Measurements from ENCODE around the gene KCNH1.
"Not testable (repeated sequence)": the region's sequence is repeated elsewhere in the genome, so short reads cannot be mapped to it uniquely, and the experiment has no call there.

The KCNH1 gene

GRCh38 chr1:211092955-211093354, 41.0 kb downstream of the KCNH1 start:
- DNase-seq = no peak

DNA sequence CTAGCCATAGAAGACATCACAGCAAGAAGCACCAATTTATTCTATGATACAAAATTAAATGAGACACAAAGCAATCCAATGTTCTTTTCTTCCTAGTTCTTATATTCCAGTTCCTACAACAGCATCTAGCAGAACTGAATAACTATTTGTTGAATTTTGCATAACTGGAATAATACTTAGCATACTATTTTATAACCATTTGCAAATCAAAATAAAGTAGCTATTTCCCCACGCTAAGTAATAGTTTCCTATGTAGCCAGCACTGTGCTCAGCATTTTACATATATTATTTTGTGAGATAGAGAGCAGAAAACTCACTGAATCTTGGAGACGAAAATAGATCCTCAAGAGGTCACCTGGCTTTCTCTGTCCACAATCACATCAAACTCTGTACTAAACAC, 42.1 kb downstream of the KCNH1 start:
- DNase-seq = no peak

DNA sequence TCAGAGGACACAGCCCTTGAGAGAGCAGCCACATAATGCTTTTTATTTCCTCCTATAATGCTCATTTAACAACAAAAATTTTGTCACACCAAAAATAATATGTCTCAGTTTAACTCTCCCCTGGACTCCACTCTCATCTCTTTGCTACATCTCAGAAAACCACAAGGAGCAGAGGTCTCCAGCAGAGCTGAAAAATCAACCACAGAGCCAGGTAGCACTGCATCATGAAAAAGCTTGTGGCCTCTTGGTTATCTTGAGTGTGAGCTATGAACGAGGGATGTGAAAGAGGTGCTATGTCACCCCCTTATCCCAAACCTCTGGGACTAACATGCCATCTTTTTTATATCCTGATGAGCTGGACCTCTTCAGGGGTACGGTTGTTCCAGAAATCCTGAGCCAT, 44.4 kb downstream of the KCNH1 start:
- no peak for DNase-seq

- no peak for DNase-seq
Measured at GRCh38 chr1:211088156-211088555, 45.8 kb downstream of the KCNH1 start.

- no peak for DNase-seq
Measured at GRCh38 chr1:211082824-211083223, 51.1 kb downstream of the KCNH1 start.

DNA sequence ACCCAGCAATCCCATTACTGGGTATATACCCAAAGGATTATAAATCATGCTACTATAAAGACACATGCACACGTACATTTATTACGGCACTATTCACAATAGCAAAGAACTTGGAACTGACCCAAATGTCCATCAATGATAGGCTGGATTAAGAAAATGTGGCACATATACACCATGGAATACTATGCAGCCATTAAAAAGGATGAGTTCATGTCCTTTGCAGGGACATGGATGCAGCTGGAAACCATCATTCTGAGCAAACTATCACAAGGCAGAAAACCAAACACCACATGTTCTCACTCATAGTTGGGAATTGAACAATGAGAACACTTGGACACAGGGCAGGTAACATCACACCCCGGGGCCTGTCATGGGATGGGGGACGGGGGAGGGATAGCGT, 52.5 kb downstream of the KCNH1 start:
- not testable (repeated sequence) for DNase-seq

GRCh38 chr1:211068976-211069375, 65.0 kb downstream of the KCNH1 start:
- DNase-seq = no peak

DNA sequence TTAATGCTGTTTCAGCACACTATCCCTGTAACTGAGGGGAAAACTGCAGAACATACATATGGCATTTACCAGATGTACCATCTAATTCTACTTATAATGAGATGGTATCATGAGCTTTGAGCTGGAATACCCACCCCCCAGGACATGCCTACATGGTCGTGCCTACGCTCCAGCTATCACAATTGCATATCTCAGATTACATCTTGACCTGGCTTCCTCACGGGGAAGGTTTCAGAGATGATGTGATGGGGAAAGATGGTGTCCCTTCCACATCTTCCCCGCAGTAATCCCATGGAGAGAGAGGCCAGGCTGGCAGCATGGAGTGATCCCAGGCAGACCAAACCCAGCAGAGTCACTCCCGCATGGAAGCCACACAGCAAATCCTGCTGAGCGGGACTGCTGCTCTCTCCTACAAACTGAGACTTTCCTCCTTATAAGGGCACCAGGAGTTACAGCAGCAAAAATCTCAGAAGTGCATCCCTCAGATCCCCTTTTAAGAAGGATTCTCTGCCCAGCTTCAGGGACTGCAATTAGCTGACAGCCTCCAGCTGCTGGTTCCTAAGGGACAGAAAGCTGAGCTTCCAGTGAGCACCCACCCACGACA, 67.1 kb downstream of the KCNH1 start:
- no peak for DNase-seq

GRCh38 chr1:211041838-211042237, 92.1 kb downstream of the KCNH1 start:
- DNase-seq = not testable (repeated sequence)

DNA sequence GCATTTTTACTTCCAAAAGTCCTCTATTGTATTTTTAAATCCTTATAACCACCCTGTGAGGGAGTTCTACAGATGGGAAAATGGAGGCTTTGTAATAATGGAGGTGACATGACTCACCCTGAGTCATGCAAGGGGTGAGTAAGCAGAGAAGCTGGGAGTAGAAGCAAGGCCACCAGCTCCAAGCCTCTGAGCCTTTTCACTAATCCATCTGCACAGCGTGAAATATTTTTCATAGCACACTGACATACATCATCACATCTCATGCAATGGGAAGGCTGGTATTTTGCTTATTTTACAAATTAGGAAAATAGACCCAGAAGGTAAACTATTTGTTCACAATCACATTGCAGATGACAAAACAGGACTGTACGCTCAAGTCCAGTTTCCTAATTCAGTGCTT, 96.9 kb downstream of the KCNH1 start:
- DNase-seq = no peak

- DNase-seq = no peak
Measured at GRCh38 chr1:211036381-211037060, 97.4 kb downstream of the KCNH1 start.

GRCh38 chr1:211035821-211036380, 98.0 kb downstream of the KCNH1 start:
- DNase-seq = no peak

DNA sequence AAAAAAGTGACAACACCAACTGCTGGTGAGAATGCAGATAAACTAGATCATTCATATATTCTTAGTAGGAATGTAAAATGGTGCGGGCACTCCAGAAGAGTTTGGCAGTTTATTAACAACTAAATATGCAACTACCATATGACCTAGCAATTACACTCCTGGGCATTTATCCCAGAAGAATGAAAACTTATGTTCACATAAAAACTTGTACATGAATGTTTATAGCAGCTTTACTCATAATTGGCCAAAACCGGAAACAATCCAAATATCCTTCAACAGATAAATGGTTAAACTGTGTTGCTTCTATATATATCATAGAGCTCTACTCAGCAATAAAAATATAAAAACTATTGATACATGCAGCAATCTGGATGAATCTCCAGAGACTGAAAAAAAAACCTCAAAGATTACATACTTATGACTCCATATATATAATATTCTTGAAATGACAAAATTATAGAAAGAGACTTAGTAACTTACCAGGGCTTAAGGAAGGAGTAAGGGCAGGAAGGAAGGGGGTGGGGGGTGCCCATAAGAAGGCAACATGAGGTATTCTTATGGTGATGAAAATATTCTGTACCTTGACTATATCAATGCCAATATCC, 99.9 kb downstream of the KCNH1 start:
- DNase-seq = no peak

DNA sequence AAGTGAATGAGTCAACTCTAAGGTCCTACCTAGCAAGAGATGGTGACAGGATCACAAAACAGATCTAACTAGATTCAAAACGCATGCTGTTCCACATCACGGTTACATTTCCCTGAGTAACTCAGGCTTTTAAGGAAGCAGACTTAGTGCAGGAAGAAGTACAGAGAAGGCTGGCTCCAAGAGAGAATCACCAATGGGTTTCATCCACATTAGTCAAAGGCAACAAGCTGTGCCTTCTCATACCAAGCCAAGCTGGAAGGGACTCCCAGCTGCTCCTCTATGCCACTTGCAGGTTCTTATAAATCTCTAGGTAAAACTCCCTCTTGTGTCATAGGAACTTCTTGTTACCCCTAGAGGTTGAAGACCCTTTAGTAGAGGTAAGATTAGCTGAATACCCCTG, 109.0 kb downstream of the KCNH1 start:
- DNase-seq = no peak

DNA sequence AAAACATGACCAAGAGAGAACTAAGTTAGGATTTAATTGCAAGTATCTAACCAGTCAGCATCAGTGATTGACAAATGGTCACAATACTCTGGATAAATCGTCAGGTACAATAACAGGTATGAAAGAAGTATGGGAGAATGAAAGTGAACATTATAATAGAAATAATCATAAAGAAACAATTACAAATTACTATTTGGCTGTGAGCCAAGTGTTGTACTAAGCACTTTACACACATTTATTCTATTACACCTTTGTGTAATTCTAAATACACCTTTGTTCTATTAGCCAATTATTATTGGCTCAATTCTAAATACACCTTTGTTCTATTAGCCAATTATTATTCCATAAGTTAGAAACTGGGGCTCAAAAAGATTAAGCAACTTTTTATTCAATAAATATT, 114.7 kb downstream of the KCNH1 start:
- no peak for DNase-seq

DNA sequence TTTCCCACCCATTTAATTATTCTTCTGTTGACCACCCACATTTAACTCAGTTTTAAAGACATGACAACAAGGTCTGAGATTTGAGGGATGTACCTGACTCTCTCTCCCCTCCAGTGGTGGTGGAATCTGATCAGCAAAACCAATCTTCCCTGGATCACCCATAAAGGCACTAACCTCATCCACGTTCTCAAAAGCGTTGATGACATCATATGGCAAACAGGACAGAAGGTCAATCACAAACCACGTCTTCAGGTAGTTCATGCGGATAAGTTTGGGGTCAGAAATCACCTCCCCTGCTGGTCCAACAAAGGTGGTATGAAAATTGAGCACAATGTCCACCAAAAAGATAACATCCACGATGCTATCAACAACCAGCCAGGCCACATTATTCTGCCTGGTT, 115.3 kb downstream of the KCNH1 start:
- DNase-seq = no peak

DNA sequence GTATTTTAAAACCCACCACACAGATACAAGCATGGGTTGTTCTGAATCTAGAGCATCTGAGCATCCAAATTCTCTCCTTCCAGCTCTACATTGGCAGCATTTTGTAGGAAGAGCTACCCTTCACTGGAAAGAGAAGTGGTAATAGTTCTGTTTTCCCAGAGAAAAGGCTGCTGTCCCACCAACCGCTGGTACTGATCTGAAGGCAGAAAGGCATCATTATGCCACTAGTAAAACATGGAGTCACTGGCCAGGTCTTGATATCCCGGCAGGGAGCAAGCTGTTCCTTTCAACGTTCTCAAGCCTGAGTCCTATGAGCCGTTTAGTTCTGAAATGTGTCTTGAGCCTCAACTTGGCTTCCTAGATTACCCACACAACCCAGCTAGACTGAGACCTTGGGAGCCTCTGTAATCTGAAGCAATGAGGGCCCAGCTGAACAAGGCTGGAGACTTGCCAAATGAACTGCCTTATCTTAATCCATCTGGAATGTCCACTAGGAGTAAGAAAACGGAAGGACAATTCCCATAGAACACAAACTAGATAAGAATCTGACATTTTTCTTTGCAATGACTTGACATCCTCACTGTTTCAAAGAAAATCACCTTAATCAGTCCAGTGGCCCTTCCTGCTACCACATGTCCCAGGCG, 116.8 kb downstream of the KCNH1 start:
- no peak for DNase-seq

- DNase-seq = no peak
Measured at GRCh38 chr1:211014275-211014674, 119.7 kb downstream of the KCNH1 start.

DNA sequence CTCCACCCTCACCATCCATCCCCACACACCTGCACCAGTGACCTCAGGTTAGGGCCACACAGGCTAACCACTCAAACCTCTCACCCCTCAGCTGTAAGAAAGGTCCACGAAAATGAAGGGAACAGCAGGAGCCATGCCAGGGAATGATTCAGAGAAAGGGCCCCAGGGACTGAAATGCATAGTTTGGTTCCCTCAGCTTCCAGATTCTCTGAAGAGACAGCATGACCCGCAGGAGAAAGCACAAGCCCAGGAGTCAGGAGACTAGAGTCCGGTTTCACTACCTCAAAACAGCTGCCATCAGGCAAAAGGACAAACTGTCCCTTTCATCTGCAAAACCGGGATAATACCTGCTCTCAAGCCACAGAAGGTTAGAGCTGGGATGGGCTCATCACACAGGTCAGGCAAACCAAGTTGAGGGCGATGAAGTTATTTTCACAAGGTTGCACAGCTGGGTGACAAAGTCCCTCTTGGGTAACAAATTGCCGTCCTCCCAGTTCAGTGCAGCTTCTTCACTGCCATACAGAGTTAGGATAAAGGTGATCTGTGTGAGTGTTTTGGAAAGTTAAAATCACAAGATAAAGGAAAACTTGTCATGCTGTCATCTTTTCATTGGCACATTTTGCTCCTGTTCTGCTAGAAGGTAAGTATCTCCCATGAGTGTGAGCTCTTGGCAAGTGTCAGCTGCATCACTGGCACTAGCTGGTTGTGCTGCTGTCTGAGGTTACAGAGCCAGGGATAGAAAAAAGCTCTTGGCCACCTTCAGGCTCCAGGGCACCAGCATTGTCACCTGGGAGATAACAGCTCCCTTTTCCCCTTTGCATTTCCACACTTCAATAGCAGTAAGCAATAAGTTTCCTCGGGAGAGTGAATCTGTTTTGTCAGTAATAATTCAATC, 120.4 kb downstream of the KCNH1 start:
- no peak for DNase-seq

DNA sequence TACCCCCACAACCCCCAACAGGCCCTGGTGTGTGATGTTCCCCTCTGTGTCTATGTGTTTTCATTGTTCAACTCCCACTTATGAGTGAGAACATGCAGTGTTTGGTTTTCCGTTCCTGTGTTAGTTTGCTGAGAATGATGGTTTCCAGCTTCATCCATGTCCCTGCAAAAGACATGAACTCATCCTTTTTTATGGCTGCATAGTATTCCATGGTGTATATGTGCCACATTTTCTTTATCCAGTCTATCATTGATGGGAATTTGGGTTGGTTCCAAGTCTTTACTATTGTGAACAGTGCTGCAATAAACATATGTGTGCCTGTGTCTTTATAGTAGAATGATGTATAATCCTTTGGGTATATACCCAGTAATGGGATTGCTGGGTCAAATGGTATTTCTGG, 122.8 kb downstream of the KCNH1 start:
- not testable (repeated sequence) for DNase-seq

DNA sequence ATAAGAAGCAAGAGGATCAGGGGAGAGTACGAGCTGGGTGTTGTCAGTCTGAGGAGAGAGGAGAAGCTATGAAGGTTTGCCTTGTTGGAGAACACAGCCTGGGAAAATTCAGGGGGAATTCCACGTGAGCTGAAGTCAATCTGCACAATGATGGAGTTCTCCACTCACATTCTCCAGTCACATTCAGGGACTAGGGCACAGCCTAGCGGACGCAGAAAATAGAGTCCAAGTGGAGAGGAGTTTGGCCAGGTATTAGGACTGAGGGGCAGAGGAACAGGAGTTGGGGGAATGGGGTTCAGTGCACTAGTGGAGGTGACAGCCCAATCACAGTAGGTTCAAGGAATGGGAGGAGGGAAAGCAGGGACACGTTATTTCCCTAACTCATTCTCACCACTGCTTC, 124.0 kb downstream of the KCNH1 start:
- DNase-seq = no peak

GRCh38 chr1:211007830-211008229, 126.1 kb downstream of the KCNH1 start:
- no peak for DNase-seq

DNA sequence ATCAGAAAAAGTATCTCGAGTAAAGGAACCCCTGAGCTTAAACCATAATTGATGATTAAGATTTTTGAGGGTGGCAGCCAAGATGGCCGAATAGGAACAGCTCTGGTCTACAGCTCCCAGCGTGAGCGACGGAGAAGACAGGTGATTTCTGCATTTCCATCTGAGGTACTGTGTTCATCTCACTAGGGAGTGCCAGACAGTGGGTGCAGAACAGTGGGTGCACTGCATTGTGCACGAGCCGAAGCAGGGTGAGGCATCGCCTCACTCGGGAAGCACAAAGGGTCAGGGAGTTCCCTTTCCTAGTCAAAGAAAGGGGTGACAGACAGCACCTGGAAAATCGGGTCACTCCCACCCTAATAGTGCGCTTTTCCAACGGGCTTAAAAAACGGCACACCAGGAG, 138.0 kb downstream of the KCNH1 start:
- not testable (repeated sequence) for DNase-seq
